ENCODE results near the gene SF3B6. TPM values are rescaled to one million over a fixed set of nuclear protein-coding genes. Genes with fewer than 3 reads are reported as not detected.
A peak's percentile ranks its signal among the peaks of the same experiment; 100 is the strongest.

Gene SF3B6
- total RNA-seq, 2 experiments from 2014 or later: 59.8 to 62.6 TPM

- Histone ChIP-seq H3K4me1 (ENCODE audit: insufficient read depth, low read length) (peaks cover 27% of the 10 kb centered on the region), H3K4me3 (ENCODE audit: low read length) (peak overlapping the region; percentile 93)
Observed at GRCh38 chr2:24077535-24077877, 1.4 kb upstream of the SF3B6 start.

GRCh38 chr2:24076849-24077534 lies 866 bp upstream of the SF3B6 start:
- ATAC-seq (ENCODE audit: poor library complexity): no peak
- H3K4me3 ChIP-seq (ENCODE audit: low read length): peak overlapping the region; percentile 93
- peaks cover 45% of the 10 kb centered on the region for H3K36me3 Mint-ChIP-seq (ENCODE audit: low read depth)
- peak overlapping the region; percentile 98 for H3K27ac Mint-ChIP-seq
- TF ChIP-seq CTCF (IDR thresholded peaks at IDR 0.05): no peak
- peaks cover 27% of the 10 kb centered on the region for H3K4me1 ChIP-seq (ENCODE audit: insufficient read depth, low read length)
- H3K4me1 Mint-ChIP-seq (ENCODE audit: low read depth): peaks cover 41% of the 10 kb centered on the region
- peak overlapping the region; percentile 97 for H3K4me3 Mint-ChIP-seq
- intact Hi-C loops (cut with DNase I, micrococcal nuclease): loop anchor here (1.0 to 10.0 kb wide), 8 partner anchors 30 to 1958 kb away; partner anchors contain the start of genes ATAD2B (in 2 of the 2), WDCP (in 2 of the 2), CENPO (in 1 of the 2) and ITSN2 (in 1 of the 2)
- no peak for DNase-seq
- CTCF ChIA-PET: interaction anchor here (0.9 to 2.2 kb wide), 6 partner anchors 8 to 253 kb away, joined by 3 to 23 read pairs (median 4); partner anchors contain the start of genes ATAD2B, TP53I3 and WDCP
- H3K9me3 ChIP-seq (ENCODE audit: control insufficient read depth in 1 of 2, insufficient read depth in 1 of 2, low read length in 2 of 2): no peaks in the 10 kb centered on the region
- no peaks in the 10 kb centered on the region for H3K27me3 ChIP-seq (ENCODE audit: control insufficient read depth in 1 of 2, insufficient read depth in 2 of 2, low read length in 2 of 2)
- no peaks in the 10 kb centered on the region for H3K9me3 Mint-ChIP-seq
- POLR2A ChIA-PET: interaction anchor here (0.6 to 2.8 kb wide), 19 partner anchors 8 to 1802 kb away, joined by 3 to 132 read pairs (median 4); partner anchors contain the start of genes ASXL2, ATAD2B, CENPO and FKBP1B
- peak overlapping the region; percentile 86 to 95 for H3K27ac ChIP-seq (ENCODE audit: low read depth in 1 of 2, low read length in 2 of 2)
- H3K36me3 ChIP-seq (ENCODE audit: insufficient read depth, low read length): peaks cover 27% of the 10 kb centered on the region
- H3K27me3 Mint-ChIP-seq: no peaks in the 10 kb centered on the region

More at GRCh38 chr2:24077535-24077877, 1.4 kb upstream of the SF3B6 start:
- Histone ChIP-seq H3K9me3 (ENCODE audit: control insufficient read depth in 1 of 2, insufficient read depth in 1 of 2, low read length in 2 of 2) (no peaks in the 10 kb centered on the region), H3K27ac (ENCODE audit: low read depth in 1 of 2, low read length in 2 of 2) (peak overlapping the region; percentile 86 to 95), H3K27me3 (ENCODE audit: control insufficient read depth in 1 of 2, insufficient read depth in 2 of 2, low read length in 2 of 2) (no peaks in the 10 kb centered on the region), H3K36me3 (ENCODE audit: insufficient read depth, low read length) (peaks cover 22% of the 10 kb centered on the region)
- intact Hi-C loops (cut with DNase I, micrococcal nuclease): loop anchor here (1.0 to 10.0 kb wide), 7 partner anchors 30 to 1957 kb away; partner anchors contain the start of genes ATAD2B (in 1 of the 2), CENPO (in 1 of the 2), ITSN2 (in 1 of the 2) and NCOA1 (in 1 of the 2)
- Mint-ChIP-seq H3K4me1 (ENCODE audit: low read depth) (peaks cover 37% of the 10 kb centered on the region), H3K27ac (peak overlapping the region; percentile 98), H3K4me3 (peak overlapping the region; percentile 97), H3K27me3 (no peaks in the 10 kb centered on the region), H3K9me3 (no peaks in the 10 kb centered on the region), H3K36me3 (ENCODE audit: low read depth) (peaks cover 45% of the 10 kb centered on the region)
- TF ChIP-seq CTCF (IDR thresholded peaks at IDR 0.05): no peak
- DNase-seq: no peak
- CTCF ChIA-PET: interaction anchor here (1.1 to 1.3 kb wide), 2 partner anchors 11 to 253 kb away, joined by 3 read pairs; no protein-coding TSS in a partner anchor
- ATAC-seq (ENCODE audit: poor library complexity): no peak
- POLR2A ChIA-PET: interaction anchor here (0.8 to 2.8 kb wide), 4 partner anchors 29 to 413 kb away, joined by 3 to 132 read pairs (median 47); partner anchors contain the start of genes ATAD2B, FKBP1B, ITSN2 and WDCP

- no peaks in the 10 kb centered on the region for H3K9me3 ChIP-seq (ENCODE audit: control insufficient read depth in 1 of 2, insufficient read depth in 1 of 2, low read length in 2 of 2)
- ATAC-seq (ENCODE audit: poor library complexity) (no peak), DNase-seq (peak in 1 of 14 experiments; percentile 12)
- no peak for TF ChIP-seq CTCF (IDR thresholded peaks at IDR 0.05)
- peak overlapping the region; percentile 86 to 95 for H3K27ac ChIP-seq (ENCODE audit: low read depth in 1 of 2, low read length in 2 of 2)
- POLR2A ChIA-PET: interaction anchor here (0.6 to 2.8 kb wide), 2 partner anchors 28 to 149 kb away, joined by 3 to 132 read pairs; partner anchors contain the start of genes ATAD2B and WDCP
- peaks cover 27% of the 10 kb centered on the region for H3K4me1 ChIP-seq (ENCODE audit: insufficient read depth, low read length)
- H3K4me3 Mint-ChIP-seq: peak overlapping the region; percentile 97
- intact Hi-C loops (cut with DNase I, micrococcal nuclease): loop anchor here in 1 of 2 experiments (5.0 to 10.0 kb wide), 4 partner anchors 287 to 1960 kb away; partner anchors contain the start of genes CENPO, ITSN2, NCOA1 and PTRHD1
- H3K27ac Mint-ChIP-seq: peak overlapping the region; percentile 98
- peaks cover 26% of the 10 kb centered on the region for H3K36me3 ChIP-seq (ENCODE audit: insufficient read depth, low read length)
- H3K27me3 ChIP-seq (ENCODE audit: control insufficient read depth in 1 of 2, insufficient read depth in 2 of 2, low read length in 2 of 2): no peaks in the 10 kb centered on the region
- peak overlapping the region; percentile 93 for H3K4me3 ChIP-seq (ENCODE audit: low read length)
- peaks cover 50% of the 10 kb centered on the region for H3K36me3 Mint-ChIP-seq (ENCODE audit: low read depth)
- peaks cover 41% of the 10 kb centered on the region for H3K4me1 Mint-ChIP-seq (ENCODE audit: low read depth)
- no peaks in the 10 kb centered on the region for H3K27me3 Mint-ChIP-seq
- no peaks in the 10 kb centered on the region for H3K9me3 Mint-ChIP-seq
- CTCF ChIA-PET: interaction anchor here (1.3 to 2.2 kb wide), 2 partner anchors 9 to 29 kb away, joined by 3 to 10 read pairs; partner anchors contain the start of gene TP53I3
Observed at GRCh38 chr2:24075259-24075658, 867 bp downstream of the SF3B6 start.
